Activated T-cell treated with anti-CD3 and anti-CD28 coated beads for 1 hour (primary cell): ENCODE measurements around the gene RAB8A.
"Not testable (repeated sequence)": the region's sequence is repeated elsewhere in the genome, so short reads cannot be mapped to it uniquely, and the experiment has no call there.

Experiments used
- DNase-seq: peaks from one replicate; pipeline ENCODE4 v3.0.0-alpha.2; 2020; ENCODE audit warnings: low read depth

Gene RAB8A

DNA sequence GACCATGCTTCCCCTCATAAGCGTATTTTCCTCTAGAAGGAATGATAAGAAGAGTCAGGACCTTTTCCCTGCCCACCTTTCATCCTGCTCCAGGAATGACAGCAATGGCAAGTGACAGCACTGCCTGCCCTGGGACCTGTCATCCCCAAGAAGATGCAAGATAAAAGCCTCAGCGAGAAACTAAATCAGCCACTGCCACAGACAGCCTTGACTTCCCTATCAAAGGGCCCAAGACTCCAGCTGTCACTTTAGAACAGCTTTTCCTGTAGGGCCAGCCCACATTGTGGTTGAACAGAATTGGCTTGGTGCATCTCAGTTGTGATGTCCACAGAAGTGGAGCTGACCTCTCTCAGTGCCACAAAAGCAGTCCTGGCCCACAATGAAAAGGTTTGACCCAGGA lies 1.1 kb downstream of the RAB8A start:
- DNase-seq, result no peak

- no peak for DNase-seq
Measured at GRCh38 chr19:16113727-16114126, 2.0 kb downstream of the RAB8A start.

DNA sequence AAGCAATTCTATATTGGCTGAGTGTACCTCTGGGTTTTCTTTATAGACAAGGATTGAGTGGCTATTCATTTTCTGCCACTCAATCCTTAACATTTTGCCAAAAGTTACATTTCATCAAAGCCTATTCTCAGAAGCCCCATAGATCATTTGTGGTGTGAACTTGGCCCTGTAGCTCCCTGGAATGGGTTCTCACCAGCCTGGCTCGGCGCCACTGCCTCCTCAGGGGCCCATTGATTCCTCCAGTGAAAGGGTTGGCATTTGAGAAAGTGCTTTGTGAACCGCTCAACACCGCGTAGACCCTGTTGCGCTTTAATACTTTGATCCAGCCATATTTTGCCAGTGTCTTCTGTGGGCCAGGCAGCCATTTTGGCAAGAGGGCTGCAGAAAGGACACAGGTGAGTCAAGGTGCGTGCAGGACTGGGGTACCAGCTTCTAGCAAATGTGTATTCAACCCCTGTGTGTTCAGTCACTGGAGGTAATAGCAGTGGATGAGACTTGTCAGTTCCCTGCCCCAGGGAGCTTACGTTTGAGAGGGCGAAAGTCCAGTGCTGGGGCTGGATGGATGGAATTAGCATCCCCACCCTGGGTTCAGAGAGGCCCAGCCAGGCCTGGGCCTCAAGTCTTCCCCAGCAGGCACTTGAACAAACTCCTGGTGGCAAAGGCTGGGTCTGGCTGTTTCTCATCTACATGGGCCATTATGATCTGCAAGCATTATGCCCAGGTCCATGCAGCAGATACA lies 3.8 kb downstream of the RAB8A start:
- no peak for DNase-seq

DNA sequence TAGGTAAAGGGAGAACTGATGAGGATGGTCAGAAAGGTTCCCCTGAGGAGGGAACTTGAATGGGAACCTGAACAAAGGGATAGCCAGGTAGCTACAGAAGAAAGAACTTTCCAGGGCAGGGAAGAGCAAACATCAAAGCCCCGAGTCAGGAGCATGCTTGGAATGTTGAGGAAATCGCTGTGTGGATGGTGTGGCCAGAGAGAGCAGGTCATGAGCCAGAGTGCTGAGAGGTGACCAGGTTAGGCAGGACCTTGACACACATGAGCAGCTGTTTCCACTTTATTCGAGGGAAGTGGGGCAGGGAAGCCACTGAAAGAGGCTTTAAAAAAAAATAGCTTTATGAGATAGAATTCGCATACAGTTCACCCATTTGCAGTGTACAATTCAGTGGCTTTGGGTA lies 4.4 kb downstream of the RAB8A start:
- no peak for DNase-seq

DNA sequence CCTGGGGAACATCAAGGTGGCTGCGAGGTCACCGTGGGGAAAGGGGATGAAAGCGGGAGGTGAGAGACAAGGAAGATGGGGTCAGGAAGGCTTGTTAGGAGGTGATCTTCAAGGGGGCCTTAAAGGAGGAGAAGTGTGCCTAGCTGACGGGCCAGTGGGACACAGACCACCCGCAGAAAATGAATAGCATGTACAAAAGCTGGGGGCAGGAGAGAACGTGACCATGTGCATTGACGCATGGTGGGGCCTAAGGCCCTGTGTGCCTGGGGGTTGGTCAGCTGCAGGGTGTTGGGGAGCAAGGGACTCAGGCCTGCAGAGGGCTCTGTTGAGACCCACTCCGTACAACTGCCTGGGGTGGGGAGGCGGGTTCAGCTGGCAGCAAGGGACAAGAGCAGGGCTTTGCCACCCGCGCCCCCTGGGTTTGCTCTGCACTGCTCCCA lies 5.9 kb downstream of the RAB8A start:
- no peak for DNase-seq

DNA sequence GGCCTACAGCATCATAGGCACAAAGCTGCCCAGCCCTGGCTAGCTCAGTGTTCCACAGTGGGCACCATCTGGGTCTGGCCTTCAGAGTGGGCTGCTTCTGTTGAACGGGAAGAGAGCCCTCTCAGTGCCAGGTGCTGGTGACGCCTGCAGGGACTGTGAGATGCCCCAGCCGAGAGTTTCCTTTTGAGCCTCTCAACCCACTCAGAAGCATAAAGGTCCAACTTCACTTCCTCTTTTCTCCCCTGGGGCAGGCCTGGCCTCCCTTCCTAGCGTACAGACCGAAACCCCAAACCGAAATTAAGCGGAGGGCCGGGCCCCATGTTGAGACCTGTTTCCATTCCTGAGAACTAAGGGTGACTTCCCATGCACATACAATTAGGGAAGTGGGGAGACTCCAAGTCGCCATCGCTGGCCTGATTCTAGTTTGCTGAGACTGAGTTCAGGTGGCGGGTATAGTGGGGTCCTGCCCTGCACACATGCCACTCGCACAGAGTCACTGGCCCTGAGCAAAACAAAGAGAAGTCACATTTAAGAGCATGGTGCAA lies 6.9 kb downstream of the RAB8A start:
- no peak for DNase-seq

DNA sequence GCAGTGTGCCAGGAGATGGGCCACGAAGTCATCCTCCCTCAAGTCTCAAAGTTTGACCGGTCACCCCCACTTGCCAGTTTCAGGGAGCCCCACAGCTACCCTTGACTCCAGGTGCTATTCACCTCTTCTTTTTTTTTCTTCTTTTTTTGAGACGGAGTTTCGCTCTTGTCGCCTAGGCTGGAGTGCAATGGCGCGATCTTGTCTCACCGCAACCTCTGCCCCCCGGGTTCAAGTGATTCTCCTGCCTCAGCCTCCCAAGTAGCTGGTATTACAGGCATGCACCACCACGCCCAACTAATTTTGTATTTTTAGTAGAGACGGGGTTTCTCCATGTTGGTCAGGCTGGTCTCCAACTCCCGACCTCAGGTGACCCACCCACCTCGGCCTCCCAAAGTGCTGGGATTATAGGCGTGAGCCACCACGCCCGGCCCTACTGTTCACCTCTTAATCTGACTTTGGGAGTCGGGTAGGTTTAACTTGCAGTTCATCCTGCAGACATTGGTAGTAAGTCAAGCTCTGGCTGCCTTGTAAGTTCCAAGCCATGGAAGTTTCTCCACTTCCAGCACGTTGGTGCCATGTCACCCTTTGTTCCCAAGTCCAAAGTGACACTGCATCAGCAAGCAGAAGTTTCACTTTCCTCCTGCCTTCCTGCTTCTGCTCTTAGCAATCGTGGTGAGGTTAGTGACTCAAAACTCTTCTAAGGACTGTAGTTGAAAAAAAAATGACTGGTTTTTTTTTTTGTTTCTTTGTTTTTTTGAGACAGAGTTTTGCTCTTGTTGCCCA lies 7.6 kb downstream of the RAB8A start:
- DNase-seq, result not testable (repeated sequence)

- no peak for DNase-seq
Measured at GRCh38 chr19:16121141-16121540, 9.5 kb downstream of the RAB8A start.

- DNase-seq, result no peak
Measured at GRCh38 chr19:16121967-16122366, 10.3 kb downstream of the RAB8A start.

DNA sequence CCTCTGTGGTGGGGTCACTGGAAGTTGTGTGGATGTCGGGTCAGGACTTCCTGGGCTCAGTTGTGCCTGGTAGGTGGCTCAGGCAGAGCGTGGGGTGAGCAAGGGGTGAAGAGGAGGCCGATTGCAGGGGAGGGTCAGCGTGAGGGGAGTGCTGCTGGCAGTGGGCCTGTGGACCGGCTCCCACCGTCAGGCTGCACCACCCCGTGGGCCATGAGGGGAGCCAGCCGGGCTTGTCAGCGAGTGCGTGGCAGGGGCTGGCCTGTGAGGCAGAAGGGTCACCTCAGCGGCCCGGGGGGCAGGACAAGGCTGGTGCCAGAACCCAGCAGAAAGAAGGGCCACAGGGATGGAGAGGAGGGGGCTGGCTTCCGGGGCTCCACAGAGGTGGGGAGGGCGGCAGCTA lies 13.3 kb downstream of the RAB8A start:
- DNase-seq, result no peak

DNA sequence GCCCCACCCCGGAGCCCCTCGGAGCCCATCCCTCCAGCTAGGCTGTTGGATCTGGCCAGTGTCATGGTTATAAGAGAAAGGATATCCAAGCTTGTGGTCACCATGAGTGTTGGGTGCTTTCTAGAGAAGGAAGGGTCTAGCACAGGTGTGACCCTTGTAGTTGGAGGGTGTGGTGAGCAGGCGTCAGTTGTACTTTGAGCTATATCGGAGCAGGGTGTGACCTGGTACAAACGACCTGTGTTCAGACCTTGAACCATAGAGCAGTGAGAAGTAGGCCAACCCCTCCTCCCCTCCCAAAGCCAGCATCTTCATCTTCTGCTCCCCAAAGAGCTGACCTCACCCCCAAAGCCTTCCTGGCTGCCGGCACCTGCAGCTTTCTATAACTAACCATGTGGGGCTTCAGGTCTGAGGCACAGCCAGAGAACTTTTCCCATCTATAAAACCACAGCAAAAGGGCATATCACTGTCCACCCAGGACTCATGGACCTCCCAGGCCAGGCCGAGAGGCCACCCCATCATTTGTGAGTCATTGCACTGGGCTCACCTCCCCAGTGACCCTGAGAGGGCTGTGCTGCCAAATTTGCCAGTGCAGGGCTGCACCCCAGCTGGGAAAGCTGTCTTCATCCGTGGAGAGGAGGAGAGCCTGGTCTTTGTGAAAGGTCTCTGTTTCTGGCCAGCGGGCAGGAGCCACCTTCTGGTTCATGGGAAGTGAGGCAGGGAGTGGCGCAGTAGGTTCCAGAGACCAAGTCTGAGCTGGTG lies 14.2 kb downstream of the RAB8A start:
- no peak for DNase-seq

DNA sequence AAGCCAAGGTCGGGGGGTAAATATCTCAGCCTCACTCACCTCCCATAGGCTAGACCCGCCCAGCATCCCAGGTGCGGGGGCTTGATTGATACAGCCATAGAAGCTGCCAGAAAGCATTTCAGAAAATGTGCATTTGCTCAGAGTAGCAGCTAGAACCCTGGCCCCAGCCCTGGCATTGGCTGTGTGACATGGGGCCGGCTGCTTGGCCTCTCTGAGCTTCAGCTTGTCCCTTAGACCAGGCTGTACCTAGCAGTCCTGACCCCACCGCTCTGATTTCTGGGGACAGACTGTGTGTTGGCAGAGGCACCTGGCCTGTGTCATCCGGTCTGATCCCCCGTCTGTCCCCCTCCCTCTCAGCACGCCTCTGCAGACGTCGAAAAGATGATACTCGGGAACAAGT lies 15.4 kb downstream of the RAB8A start:
- no peak for DNase-seq

- no peak for DNase-seq
Measured at GRCh38 chr19:16127776-16128371, 16.2 kb downstream of the RAB8A start.

- no peak for DNase-seq
Measured at GRCh38 chr19:16131648-16132047, 20.0 kb downstream of the RAB8A start.

GRCh38 chr19:16133818-16134217 lies 22.1 kb downstream of the RAB8A start:
- DNase-seq, result no peak

DNA sequence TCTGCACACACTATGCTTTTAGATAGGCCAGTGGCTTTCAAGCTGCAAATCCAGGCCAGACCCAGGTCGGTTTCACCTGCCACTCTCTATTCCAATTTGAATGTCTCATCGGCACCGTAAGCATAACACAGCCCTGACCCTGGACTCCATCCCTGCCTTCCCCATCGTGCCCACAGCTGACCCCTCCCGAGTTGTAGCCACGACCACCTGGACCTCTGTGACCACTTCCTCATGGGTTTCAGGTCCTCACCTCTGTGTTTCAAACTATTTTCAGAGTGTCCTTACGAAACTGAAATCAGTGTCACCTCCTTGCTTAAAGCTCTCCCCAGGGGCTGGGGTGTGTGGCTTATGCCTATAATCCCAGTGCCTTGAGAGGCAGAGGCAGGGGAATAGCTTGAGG lies 22.8 kb downstream of the RAB8A start:
- DNase-seq, result no peak

- DNase-seq, result no peak
Measured at GRCh38 chr19:16135430-16136127, 23.9 kb downstream of the RAB8A start.

GRCh38 chr19:16136185-16136999 lies 24.7 kb downstream of the RAB8A start:
- no peak for DNase-seq

GRCh38 chr19:16139752-16140151 lies 28.1 kb downstream of the RAB8A start:
- no peak for DNase-seq

DNA sequence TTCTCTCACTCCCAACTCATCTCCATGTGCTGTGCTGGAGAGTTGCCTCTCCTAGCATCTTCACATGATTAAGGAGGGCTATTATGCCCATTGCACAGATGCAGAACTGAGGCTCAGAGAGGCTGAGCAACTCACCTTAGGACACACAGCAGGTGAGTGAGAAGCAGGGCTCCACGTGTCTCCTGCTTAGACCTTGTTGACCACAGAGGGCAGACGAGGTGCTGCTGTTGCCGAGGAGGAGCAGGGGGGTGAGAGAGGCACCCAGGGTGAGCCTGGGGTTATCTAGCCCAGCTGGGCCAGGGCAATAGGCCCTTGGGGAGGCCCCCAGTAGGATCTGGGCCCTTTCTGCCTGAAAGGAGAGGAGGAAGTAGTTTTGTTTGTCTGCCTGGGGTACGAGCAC lies 29.4 kb downstream of the RAB8A start:
- DNase-seq, result no peak
